HTR-8/SVneo (cell line): ENCODE measurements around the gene TRIM44.
"Not testable (repeated sequence)": the region's sequence is repeated elsewhere in the genome, so short reads cannot be mapped to it uniquely, and the experiment has no call there.

Source experiments
- DNase-seq: peaks from one replicate; pipeline ENCODE4 v3.0.0; 2011; ENCODE audit warnings: low spot score, mixed read lengths; ENCODE audit not compliant: insufficient read length
- FAIRE-seq: peaks from 2 replicates; lab custom pipeline; 2011; peaks lifted over from hg19 to GRCh38; lab: Jason Lieb, UNC

Gene TRIM44

GRCh38 chr11:35747668-35748067 is 85.1 kb downstream of the TRIM44 start:
- no peak for DNase-seq
- no peak for FAIRE-seq

- FAIRE-seq (no peak), DNase-seq (no peak)
Measured at GRCh38 chr11:35748644-35749043, 86.1 kb downstream of the TRIM44 start.

- no peak for DNase-seq
Measured at GRCh38 chr11:35750315-35750714, 87.7 kb downstream of the TRIM44 start.

GRCh38 chr11:35750981-35751663 is 88.5 kb downstream of the TRIM44 start:
- FAIRE-seq, result no peak
- DNase-seq, result no peak

More at GRCh38 chr11:35750315-35750714, 87.7 kb downstream of the TRIM44 start:
- FAIRE-seq, result no peak

GRCh38 chr11:35751664-35752061 is 89.1 kb downstream of the TRIM44 start:
- FAIRE-seq (no peak), DNase-seq (no peak)

- FAIRE-seq, result no peak
- DNase-seq, result no peak
Measured at GRCh38 chr11:35752115-35752514, 89.5 kb downstream of the TRIM44 start.

- not testable (repeated sequence) for FAIRE-seq, DNase-seq
Measured at GRCh38 chr11:35753573-35753972, 91.0 kb downstream of the TRIM44 start.

- not testable (repeated sequence) for DNase-seq, FAIRE-seq
Measured at GRCh38 chr11:35759951-35760350, 97.4 kb downstream of the TRIM44 start.

- FAIRE-seq, result no peak
Measured at GRCh38 chr11:35761899-35762298, 99.3 kb downstream of the TRIM44 start.

GRCh38 chr11:35763301-35763700 is 100.7 kb downstream of the TRIM44 start:
- DNase-seq, result no peak
- no peak for FAIRE-seq

More at GRCh38 chr11:35761899-35762298, 99.3 kb downstream of the TRIM44 start:
- DNase-seq, result no peak

GRCh38 chr11:35763765-35764164 is 101.2 kb downstream of the TRIM44 start:
- FAIRE-seq (no peak), DNase-seq (no peak)

GRCh38 chr11:35764417-35764816 is 101.8 kb downstream of the TRIM44 start:
- FAIRE-seq, result no peak
- no peak for DNase-seq

- DNase-seq, result no peak
- FAIRE-seq, result no peak
Measured at GRCh38 chr11:35765211-35765610, 102.6 kb downstream of the TRIM44 start.

GRCh38 chr11:35766651-35767050 is 104.1 kb downstream of the TRIM44 start:
- FAIRE-seq, result no peak
- no peak for DNase-seq

- DNase-seq, FAIRE-seq: not testable (repeated sequence)
Measured at GRCh38 chr11:35770425-35770824, 107.8 kb downstream of the TRIM44 start.

- no peak for DNase-seq
- FAIRE-seq, result no peak
Measured at GRCh38 chr11:35771722-35772121, 109.1 kb downstream of the TRIM44 start.

GRCh38 chr11:35777241-35777640 is 114.7 kb downstream of the TRIM44 start:
- FAIRE-seq, DNase-seq: not testable (repeated sequence)

GRCh38 chr11:35778943-35779342 is 116.4 kb downstream of the TRIM44 start:
- DNase-seq, FAIRE-seq: not testable (repeated sequence)

- DNase-seq, result no peak
- FAIRE-seq, result no peak
Measured at GRCh38 chr11:35779409-35779808, 116.8 kb downstream of the TRIM44 start.

- FAIRE-seq (no peak), DNase-seq (no peak)
Measured at GRCh38 chr11:35780951-35781860, 118.6 kb downstream of the TRIM44 start.

GRCh38 chr11:35781861-35782470 is 119.4 kb downstream of the TRIM44 start:
- FAIRE-seq (no peak), DNase-seq (no peak)
